A549 (cell line): ENCODE data around the gene CEACAM1. TPM values are rescaled to one million over a fixed set of nuclear protein-coding genes. Genes with fewer than 3 reads are reported as not detected.

Experiments
- ATAC-seq, 2 experiments: fragments of 200-7000 bp in 1 of 2; fragments of >200 bp in 1 of 2; cut with Nextera tagmentation in 1 of 2; cut with Tn5 transposase in 1 of 2; 3 replicates each; pipeline versions ENCODE4 v1.8.0 to v1.9.1; 2018 to 2020; ENCODE audit warnings: mild to moderate bottlenecking in 1 of 2, moderate library complexity in 1 of 2
- CTCF ChIA-PET: fragments of 300-600 bp; sonication (Branson Sonifier 250); formaldehyde crosslinking; extraction: SDS; loops from one replicate; lab custom pipeline; 2021; ENCODE audit warnings: antibody characterized with exemption, inconsistent platforms; lab: Yijun Ruan, JAX
- POLR2A ChIA-PET: fragments of 350-600 bp; formaldehyde crosslinking; extraction: SDS; loops from one replicate; lab custom pipeline; 2021; ENCODE audit warnings: antibody characterized with exemption, inconsistent platforms; lab: Yijun Ruan, JAX
- DNase-seq, 2 experiments: peaks; one replicate each; pipeline versions ENCODE4 v3.0.0 to v3.0.0-alpha.2; 2011 to 2016; ENCODE audit warnings: low read depth in 1 of 2, low spot score in 1 of 2
- FAIRE-seq: peaks from 2 replicates; lab custom pipeline; 2011; peaks lifted over from hg19 to GRCh38; lab: Jason Lieb, UNC
- H3K27ac ChIP-seq, 2 experiments: fragments of >200 bp; sonication (Bioruptor Twin); formaldehyde crosslinking; 3 replicates each; pipeline ENCODE4 v1.5.1; 2016 to 2017
- H3K4me1 ChIP-seq: fragments of >200 bp; sonication (Bioruptor Twin); formaldehyde crosslinking; 3 replicates; pipeline ENCODE4 v1.6.1; 2016
- H3K4me2 ChIP-seq: fragments of >200 bp; sonication (Bioruptor Twin); formaldehyde crosslinking; 3 replicates; pipeline ENCODE4 v1.6.1; 2016
- H3K4me3 ChIP-seq: fragments of >200 bp; sonication (Bioruptor Twin); formaldehyde crosslinking; 3 replicates; pipeline ENCODE4 v1.5.1; 2016
- H3K9me3 ChIP-seq: fragments of >200 bp; sonication (Bioruptor Twin); formaldehyde crosslinking; 3 replicates; pipeline ENCODE4 v1.6.1; 2016
- ATOH8 ChIP-seq: fragments of 250-450 bp; sonication (Bioruptor Pico); IDR thresholded peaks from 2 replicates; pipeline ENCODE4 v1.5.0; 2020; ENCODE audit warnings: low read depth, mild to moderate bottlenecking, moderate library complexity
- CEBPB ChIP-seq, 2 experiments: fragments of >200 bp in 1 of 2; sonication (Bioruptor Twin) in 1 of 2; formaldehyde crosslinking in 1 of 2; IDR thresholded peaks; 2 replicates each; pipeline ENCODE4 v1.6.1; 2012 to 2016
- CHD2 ChIP-seq: fragments of 150-350 bp; IDR thresholded peaks from 2 replicates; pipeline ENCODE4 v1.6.1; 2014; ENCODE audit warnings: low read length; ENCODE audit not compliant: partially characterized antibody
- EHF ChIP-seq: fragments of 250-450 bp; sonication (Bioruptor Pico); IDR thresholded peaks from 2 replicates; pipeline ENCODE4 v1.5.0; 2020; ENCODE audit warnings: mild to moderate bottlenecking
- EP300 ChIP-seq, 2 experiments: fragments of >200 bp; sonication (Bioruptor Twin); formaldehyde crosslinking; IDR thresholded peaks; 2 replicates in 1 of 2; 3 replicates in 1 of 2; pipeline ENCODE4 v1.6.1; 2016 to 2017
- ESRRA ChIP-seq: fragments of 150-350 bp; IDR thresholded peaks from 2 replicates; pipeline ENCODE4 v1.6.1; 2014; ENCODE audit warnings: mild to moderate bottlenecking, low read length, borderline replicate concordance
- FOSL2 ChIP-seq, 2 experiments: fragments of 450-650 bp in 1 of 2; fragments of >200 bp in 1 of 2; sonication (Bioruptor Twin) in 1 of 2; formaldehyde crosslinking; IDR thresholded peaks; 2 replicates each; pipeline versions ENCODE4 v1.5.0 to v1.6.1; 2016 to 2020; ENCODE audit warnings: mild to moderate bottlenecking in 1 of 2, moderate library complexity in 1 of 2
- HOXA7 ChIP-seq: fragments of 250-450 bp; sonication (Bioruptor Pico); IDR thresholded peaks from 2 replicates; pipeline ENCODE4 v1.5.0; 2020; ENCODE audit warnings: mild to moderate bottlenecking, moderate library complexity
- HOXB13 ChIP-seq: fragments of 250-450 bp; sonication (Bioruptor Pico); IDR thresholded peaks from 2 replicates; pipeline ENCODE4 v1.5.0; 2020; ENCODE audit warnings: low read depth, mild to moderate bottlenecking, moderate library complexity
- JUN ChIP-seq, 2 experiments: fragments of >200 bp; sonication (Bioruptor Twin); formaldehyde crosslinking; IDR thresholded peaks; 2 replicates in 1 of 2; 3 replicates in 1 of 2; pipeline ENCODE4 v1.6.1; 2016 to 2017
- NFE2L2 ChIP-seq: fragments of 150-350 bp; conservative IDR thresholded peaks from 2 replicates; pipeline ENCODE4 v1.6.1; 2014; ENCODE audit warnings: low read length
- NPAS2 ChIP-seq: fragments of 250-450 bp; sonication (Bioruptor Pico); IDR thresholded peaks from 2 replicates; pipeline ENCODE4 v1.8.0; 2022; ENCODE audit warnings: mild to moderate bottlenecking, moderate library complexity, borderline replicate concordance
- PBX3 ChIP-seq: IDR thresholded peaks from 2 replicates; pipeline ENCODE4 v1.6.1; 2012
- POLR2A ChIP-seq: IDR thresholded peaks from 2 replicates; pipeline ENCODE4 v1.6.1; 2012; ENCODE audit warnings: mild to moderate bottlenecking, low read length
- POLR2AphosphoS2 ChIP-seq: conservative IDR thresholded peaks from 2 replicates; pipeline ENCODE4 v1.6.1; 2012; ENCODE audit warnings: low read length, improper control_type of control experiment, inconsistent platforms
- RAD21 ChIP-seq, 2 experiments: fragments of >200 bp in 1 of 2; sonication (Bioruptor Twin) in 1 of 2; formaldehyde crosslinking in 1 of 2; IDR thresholded peaks in 1 of 2; conservative IDR thresholded peaks in 1 of 2; 2 replicates in 1 of 2; 3 replicates in 1 of 2; pipeline ENCODE4 v1.6.1; 2012 to 2018; ENCODE audit warnings: inconsistent platforms in 1 of 2
- RFX5 ChIP-seq: fragments of 450-650 bp; IDR thresholded peaks from 2 replicates; pipeline ENCODE4 v1.7.1; 2014; ENCODE audit warnings: antibody characterized with exemption, mild to moderate bottlenecking, moderate library complexity
- RNF2 ChIP-seq: fragments of 200-600 bp; sonication (generic); IDR thresholded peaks from 2 replicates; pipeline ENCODE4 v1.6.1; 2016; ENCODE audit warnings: low read depth, mild to moderate bottlenecking, antibody characterized with exemption, moderate library complexity, borderline replicate concordance
- SREBF2 ChIP-seq: fragments of 450-650 bp; IDR thresholded peaks from 2 replicates; pipeline ENCODE4 v1.6.1; 2014; ENCODE audit warnings: mild to moderate bottlenecking, moderate library complexity
- ZC3H11A ChIP-seq: fragments of 450-650 bp; IDR thresholded peaks from 2 replicates; pipeline ENCODE4 v1.6.1; 2014; ENCODE audit warnings: antibody characterized with exemption, mild to moderate bottlenecking
- ZFP36 ChIP-seq: fragments of 450-650 bp; IDR thresholded peaks from 2 replicates; pipeline ENCODE4 v1.6.1; 2014; ENCODE audit warnings: borderline replicate concordance; ENCODE audit not compliant: partially characterized antibody
- ZSCAN20 ChIP-seq: fragments of 250-450 bp; sonication (Bioruptor Pico); IDR thresholded peaks from 2 replicates; pipeline ENCODE4 v1.8.0; 2022; ENCODE audit warnings: mild to moderate bottlenecking, moderate library complexity
- WGBS: methylation state at CpG from one replicate; pipeline ENCODE4 v1.1.6; 2017; ENCODE audit errors: missing lambda C conversion rate; 5-methylcytosine and 5-hydroxymethylcytosine counted together
- polyA plus RNA-seq, 4 experiments: library from polyadenylated mRNA; depleted of rRNA in 3 of 4; stranded (reverse); fragments of >200 nt; fragmentation: RNase III in 1 of 4; extraction: RNeasy Plus Mini Kit Qiagen cat#74134 plus additional on column Dnase treatment in 1 of 4; gene quantifications; 2 replicates in 3 of 4; 3 replicates in 1 of 4; pipeline ENCODE4 v1.2.3, GENCODE V29; 2011 to 2017

The CEACAM1 gene
- polyA plus RNA-seq, 2 of the 4 experiments (the other 2 are of a cell fraction) = 0.52 to 8.9 TPM

- ChIA-PET CTCF (interaction anchor here (1.7 to 2.3 kb wide), 4 partner anchors 23 to 51 kb away, joined by 3 to 11 read pairs (median 7); partner anchors contain the start of gene CEACAM1), POLR2A (no interaction called here)
- Histone ChIP-seq H3K4me3 (no peak overlapping the region), H3K27ac (no peak overlapping the region), H3K4me1 (peaks cover 16% of the 10 kb centered on the region), H3K4me2 (no peak overlapping the region), H3K9me3 (no peaks in the 10 kb centered on the region)
- DNase-seq (no peak), FAIRE-seq (peak; percentile 65), ATAC-seq (no peak)
- TF ChIP-seq ZC3H11A (peak; percentile 98), EP300 (IDR thresholded peaks at IDR 0.05) (no peak)
- 86% methylated on average over 2 of the region's 2 CpGs for WGBS
Measured at GRCh38 chr19:42477933-42478332, 50.3 kb downstream of the CEACAM1 start.

GRCh38 chr19:42477117-42477516 is 51.2 kb downstream of the CEACAM1 start:
- no peak for TF ChIP-seq EHF (CRISPR knock-in tag)
- TF ChIP-seq CHD2 = no peak
- no peak for TF ChIP-seq RAD21 (conservative IDR thresholded peaks at IDR 0.05 in 1 of 2, IDR thresholded peaks at IDR 0.05 in 1 of 2)
- no peak for TF ChIP-seq HOXA7
- TF ChIP-seq ZSCAN20 = no peak
- TF ChIP-seq JUN (IDR thresholded peaks at IDR 0.05) = no peak
- TF ChIP-seq SREBF2 = no peak
- no peak for ATAC-seq

GRCh38 chr19:42475366-42475765 is 52.9 kb downstream of the CEACAM1 start:
- no peak for DNase-seq
- peaks cover 14% of the 10 kb centered on the region for H3K4me1 ChIP-seq
- CTCF ChIA-PET = interaction anchor here (1.2 to 8.1 kb wide), 7 partner anchors 9 to 54 kb away, joined by 3 to 92 read pairs (median 7); partner anchors contain the start of gene CXCL17
- POLR2A ChIA-PET = interaction anchor here (1.4 kb wide), 1 partner anchor 9 kb away, joined by 4 read pairs; no protein-coding TSS in a partner anchor
- no peak overlapping the region for H3K27ac ChIP-seq
- H3K4me2 ChIP-seq = no peak overlapping the region
- no peak overlapping the region for H3K4me3 ChIP-seq
- no peak for ATAC-seq
- TF ChIP-seq RNF2 = no peak
- no peak for TF ChIP-seq POLR2A
- no peak for TF ChIP-seq HOXA7
- no peak for TF ChIP-seq RFX5
- TF ChIP-seq ESRRA = no peak
- TF ChIP-seq NFE2L2 = no peak
- no peak for TF ChIP-seq ZFP36
- TF ChIP-seq NPAS2 (CRISPR knock-in tag) = no peak
- no peak for TF ChIP-seq PBX3
- TF ChIP-seq FOSL2 (IDR thresholded peaks at IDR 0.05) = no peak
- no peak for TF ChIP-seq FOSL2 (CRISPR knock-in tag; IDR thresholded peaks at IDR 0.05)
- no peak for TF ChIP-seq RAD21 (conservative IDR thresholded peaks at IDR 0.05 in 1 of 2, IDR thresholded peaks at IDR 0.05 in 1 of 2)
- no peak for TF ChIP-seq ATOH8 (CRISPR knock-in tag)
- no peak for TF ChIP-seq POLR2AphosphoS2
- no peak for TF ChIP-seq HOXB13 (CRISPR knock-in tag)
- no peak for TF ChIP-seq CEBPB (IDR thresholded peaks at IDR 0.05)
- no peaks in the 10 kb centered on the region for H3K9me3 ChIP-seq
- FAIRE-seq = no peak
- WGBS = 66% methylated on average over 4 of the region's 4 CpGs

More at GRCh38 chr19:42477117-42477516, 51.2 kb downstream of the CEACAM1 start:
- CTCF ChIA-PET = interaction anchor here (1.7 kb wide), 1 partner anchor 38 kb away, joined by 7 read pairs; no protein-coding TSS in a partner anchor
- Histone ChIP-seq H3K27ac (no peak overlapping the region), H3K4me3 (no peak overlapping the region), H3K4me2 (no peak overlapping the region), H3K4me1 (peaks cover 17% of the 10 kb centered on the region), H3K9me3 (no peaks in the 10 kb centered on the region)
- FAIRE-seq (no peak), DNase-seq (no peak)
- POLR2A ChIA-PET = no interaction called here
- WGBS = 85% methylated on average over 2 of the region's 2 CpGs
